ENCODE data around the gene PTPN2.

Gene PTPN2

DNA sequence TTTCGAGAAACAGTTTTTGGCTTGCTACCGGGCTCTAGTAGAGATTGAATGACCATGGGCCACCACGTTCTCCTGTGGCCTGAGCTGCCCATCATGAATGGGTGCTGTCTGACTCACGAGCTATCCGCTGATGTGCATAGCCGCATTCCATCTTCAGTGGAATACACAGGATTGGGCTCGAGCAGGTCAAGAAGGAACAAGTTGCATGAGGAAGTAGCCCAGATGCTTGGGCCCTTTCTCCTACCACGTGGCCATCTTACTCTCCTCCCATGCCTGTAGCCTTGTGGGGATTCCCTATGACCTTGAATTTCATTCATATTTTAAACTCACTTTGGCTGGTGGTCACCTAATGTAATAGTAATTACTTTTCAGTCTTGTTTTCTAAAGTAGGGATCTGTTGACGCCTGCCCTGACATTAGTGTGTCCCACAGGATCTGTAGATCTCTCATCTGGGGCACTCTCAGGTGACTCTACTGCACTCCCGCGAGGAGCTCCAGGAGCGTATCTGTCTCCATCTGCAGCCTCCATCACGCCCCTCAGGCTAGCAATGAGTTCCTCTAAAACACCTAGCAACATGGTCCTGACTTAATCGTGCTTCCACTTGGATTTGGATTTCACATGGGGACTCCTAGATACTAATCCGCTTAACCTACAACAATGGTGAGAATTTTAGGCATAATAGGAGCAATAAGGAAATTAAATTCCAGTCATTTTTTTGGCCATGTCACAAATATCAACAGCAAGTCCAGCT is 113.4 kb downstream of the PTPN2 start:
- H2BK15ac ChIP-seq (ENCODE audit: low read length): no peak overlapping the region
- H4K8ac ChIP-seq (ENCODE audit: low read depth, low read length): no peak overlapping the region
- WGBS, 2 donors (ENCODE audit: extremely low coverage in 2 of 2, insufficient read length in 2 of 2, insufficient replicate concordance in 1 of 2): no CpG with 5 or more reads among the region's 15 CpGs
- peaks cover 0 to 3% of the 10 kb centered on the region in 2 donors for H3K9me3 ChIP-seq (replicated peaks in 1 of 2; ENCODE audit: control insufficient read depth in 2 of 2, insufficient read depth in 1 of 2, low read depth in 1 of 2, low read length in 2 of 2)
- H3K23ac ChIP-seq (ENCODE audit: low read depth, low read length, poor library complexity): no peak overlapping the region
- peaks cover 0 to 3% of the 10 kb centered on the region in 2 donors for H3K4me1 ChIP-seq (ENCODE audit: control insufficient read depth in 2 of 2, insufficient read depth in 1 of 2, low read depth in 1 of 2, low read length in 2 of 2)
- no peak overlapping the region for H3K18ac ChIP-seq (ENCODE audit: low read length)
- H2BK5ac ChIP-seq (ENCODE audit: low read length): no peak overlapping the region
- H2AK5ac ChIP-seq (ENCODE audit: low read depth, low read length): no peak overlapping the region
- H3K4me2 ChIP-seq (ENCODE audit: insufficient read depth, low read length, poor library complexity, severe bottlenecking): no peak overlapping the region
- no peaks in the 10 kb centered on the region for H3K79me1 ChIP-seq (ENCODE audit: low read depth, low read length)
- DNase-seq (ENCODE audit: low spot score): no peak
- H3K14ac ChIP-seq (ENCODE audit: low read length): no peak overlapping the region
- no peaks in the 10 kb centered on the region for H3K36me3 ChIP-seq (replicated peaks in 1 of 2; ENCODE audit: control insufficient read depth in 2 of 2, insufficient read depth in 2 of 2, low read length in 2 of 2)
- no peak overlapping the region for H3K4me3 ChIP-seq (ENCODE audit: low read length in 2 of 2)
- no peak overlapping the region for H2BK120ac ChIP-seq (ENCODE audit: low read depth, low read length)
- no peak overlapping the region for H2BK12ac ChIP-seq (ENCODE audit: low read length)
- no peaks in the 10 kb centered on the region for H3K27me3 ChIP-seq (ENCODE audit: control insufficient read depth in 3 of 3, insufficient read depth in 3 of 3, low read depth in 1 of 3, low read length in 3 of 3)
- no peak overlapping the region for H2AFZ ChIP-seq (ENCODE audit: low read length)
- no peak overlapping the region for H3K27ac ChIP-seq (replicated peaks; ENCODE audit: low read length)
- H3K9ac ChIP-seq (ENCODE audit: low read depth, low read length, poor library complexity): no peak overlapping the region
- no peak overlapping the region for H3K4ac ChIP-seq (ENCODE audit: low read length)
- H4K91ac ChIP-seq (ENCODE audit: low read depth, low read length, poor library complexity): no peak overlapping the region

DNA sequence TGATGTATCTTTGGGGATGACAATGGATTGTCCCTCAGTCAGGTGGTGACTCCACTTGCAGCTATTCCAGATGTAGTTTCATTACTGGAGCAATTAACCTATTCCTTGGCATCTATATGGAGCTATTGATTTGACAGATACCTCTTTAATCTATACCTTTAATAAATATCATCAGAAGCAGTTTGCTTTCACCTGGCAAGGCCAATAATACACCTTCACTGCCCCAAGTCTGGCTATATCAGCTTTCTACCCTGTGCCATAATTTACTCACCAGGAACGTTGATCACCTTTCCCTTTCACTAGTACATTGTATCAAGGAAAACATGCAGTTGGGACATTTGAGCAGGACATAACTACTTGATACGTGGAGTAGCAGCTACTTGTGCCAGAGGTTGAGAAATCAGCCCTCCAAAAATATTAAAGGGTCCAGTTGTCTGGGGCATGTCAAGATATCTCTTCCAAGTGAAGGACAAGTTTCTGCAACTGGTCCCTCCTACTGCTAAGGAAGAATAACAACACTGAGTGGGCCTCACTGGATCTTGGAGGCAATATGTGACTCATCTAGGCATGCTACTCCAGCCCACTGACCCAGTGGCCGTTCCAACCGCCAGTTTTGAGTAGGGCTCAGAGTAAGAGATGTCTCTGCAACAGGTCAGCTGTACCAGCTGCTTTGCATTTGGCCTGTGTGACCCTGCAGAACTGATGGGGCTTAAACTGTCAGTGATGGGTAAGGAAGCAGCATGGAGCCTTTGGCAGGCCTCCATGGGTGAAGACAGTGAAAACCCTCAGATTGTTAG is 114.2 kb downstream of the PTPN2 start:
- peaks cover 0 to 3% of the 10 kb centered on the region in 2 donors for H3K4me1 ChIP-seq (ENCODE audit: control insufficient read depth in 2 of 2, insufficient read depth in 1 of 2, low read depth in 1 of 2, low read length in 2 of 2)
- H3K27ac ChIP-seq (replicated peaks; ENCODE audit: low read length): no peak overlapping the region
- DNase-seq (ENCODE audit: low spot score): no peak
- no peak overlapping the region for H3K4ac ChIP-seq (ENCODE audit: low read length)
- H4K91ac ChIP-seq (ENCODE audit: low read depth, low read length, poor library complexity): no peak overlapping the region
- no peaks in the 10 kb centered on the region for H3K27me3 ChIP-seq (ENCODE audit: control insufficient read depth in 3 of 3, insufficient read depth in 3 of 3, low read depth in 1 of 3, low read length in 3 of 3)
- H3K79me1 ChIP-seq (ENCODE audit: low read depth, low read length): no peaks in the 10 kb centered on the region
- H3K9ac ChIP-seq (ENCODE audit: low read depth, low read length, poor library complexity): no peak overlapping the region
- H2BK5ac ChIP-seq (ENCODE audit: low read length): no peak overlapping the region
- no peak overlapping the region for H3K14ac ChIP-seq (ENCODE audit: low read length)
- H2BK12ac ChIP-seq (ENCODE audit: low read length): no peak overlapping the region
- no peak overlapping the region for H2BK120ac ChIP-seq (ENCODE audit: low read depth, low read length)
- H3K23ac ChIP-seq (ENCODE audit: low read depth, low read length, poor library complexity): no peak overlapping the region
- H2AFZ ChIP-seq (ENCODE audit: low read length): no peak overlapping the region
- no peak overlapping the region for H2BK15ac ChIP-seq (ENCODE audit: low read length)
- no CpG with 5 or more reads among the region's 4 CpGs for WGBS, 2 donors (ENCODE audit: extremely low coverage in 2 of 2, insufficient read length in 2 of 2, insufficient replicate concordance in 1 of 2)
- no peak overlapping the region for H3K18ac ChIP-seq (ENCODE audit: low read length)
- H3K4me3 ChIP-seq (ENCODE audit: low read length in 2 of 2): no peak overlapping the region
- no peak overlapping the region for H4K8ac ChIP-seq (ENCODE audit: low read depth, low read length)
- no peak overlapping the region for H3K4me2 ChIP-seq (ENCODE audit: insufficient read depth, low read length, poor library complexity, severe bottlenecking)
- no peaks in the 10 kb centered on the region for H3K9me3 ChIP-seq (replicated peaks in 1 of 2; ENCODE audit: control insufficient read depth in 2 of 2, insufficient read depth in 1 of 2, low read depth in 1 of 2, low read length in 2 of 2)
- H2AK5ac ChIP-seq (ENCODE audit: low read depth, low read length): no peak overlapping the region
- H3K36me3 ChIP-seq (replicated peaks in 1 of 2; ENCODE audit: control insufficient read depth in 2 of 2, insufficient read depth in 2 of 2, low read length in 2 of 2): no peaks in the 10 kb centered on the region

DNA sequence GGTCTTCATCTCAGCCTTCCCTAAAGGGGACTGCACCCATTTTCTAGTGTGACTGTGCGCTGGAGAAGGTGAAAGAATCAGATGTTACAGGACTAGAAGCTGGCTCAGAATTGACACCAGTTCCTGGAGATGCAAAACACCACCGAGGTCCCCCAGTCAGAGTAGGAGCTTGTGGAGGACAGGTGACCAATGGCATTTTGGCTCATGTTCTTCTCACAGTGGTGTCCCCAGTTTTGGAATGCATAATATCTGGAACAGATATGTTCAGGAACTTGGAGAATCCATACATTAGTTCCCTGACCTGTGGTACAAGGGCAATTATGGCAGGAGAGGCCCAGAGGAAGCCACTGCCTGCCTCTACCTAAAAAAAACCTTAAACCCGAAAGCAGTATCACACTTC is 114.9 kb downstream of the PTPN2 start:
- Histone ChIP-seq H4K91ac (ENCODE audit: low read depth, low read length, poor library complexity) (no peak overlapping the region), H3K36me3 (replicated peaks in 1 of 2; ENCODE audit: control insufficient read depth in 2 of 2, insufficient read depth in 2 of 2, low read length in 2 of 2) (no peaks in the 10 kb centered on the region), H3K23ac (ENCODE audit: low read depth, low read length, poor library complexity) (no peak overlapping the region), H4K8ac (ENCODE audit: low read depth, low read length) (no peak overlapping the region), H2AK5ac (ENCODE audit: low read depth, low read length) (no peak overlapping the region), H3K4me1 (ENCODE audit: control insufficient read depth in 2 of 2, insufficient read depth in 1 of 2, low read depth in 1 of 2, low read length in 2 of 2) (peaks cover 0 to 3% of the 10 kb centered on the region in 2 donors), H2BK15ac (ENCODE audit: low read length) (no peak overlapping the region), H2BK5ac (ENCODE audit: low read length) (no peak overlapping the region), H2AFZ (ENCODE audit: low read length) (no peak overlapping the region), H3K4ac (ENCODE audit: low read length) (no peak overlapping the region), H2BK12ac (ENCODE audit: low read length) (no peak overlapping the region), H3K9ac (ENCODE audit: low read depth, low read length, poor library complexity) (no peak overlapping the region), H3K9me3 (replicated peaks in 1 of 2; ENCODE audit: control insufficient read depth in 2 of 2, insufficient read depth in 1 of 2, low read depth in 1 of 2, low read length in 2 of 2) (no peaks in the 10 kb centered on the region), H3K18ac (ENCODE audit: low read length) (no peak overlapping the region), H3K4me3 (ENCODE audit: low read length in 2 of 2) (no peak overlapping the region), H2BK120ac (ENCODE audit: low read depth, low read length) (no peak overlapping the region), H3K4me2 (ENCODE audit: insufficient read depth, low read length, poor library complexity, severe bottlenecking) (no peak overlapping the region), H3K14ac (ENCODE audit: low read length) (no peak overlapping the region), H3K27ac (replicated peaks; ENCODE audit: low read length) (no peak overlapping the region), H3K27me3 (ENCODE audit: control insufficient read depth in 3 of 3, insufficient read depth in 3 of 3, low read depth in 1 of 3, low read length in 3 of 3) (no peaks in the 10 kb centered on the region), H3K79me1 (ENCODE audit: low read depth, low read length) (no peaks in the 10 kb centered on the region)
- no CpG with 5 or more reads among the region's 3 CpGs for WGBS, 2 donors (ENCODE audit: extremely low coverage in 2 of 2, insufficient read length in 2 of 2, insufficient replicate concordance in 1 of 2)
- no peak for DNase-seq (ENCODE audit: low spot score)

DNA sequence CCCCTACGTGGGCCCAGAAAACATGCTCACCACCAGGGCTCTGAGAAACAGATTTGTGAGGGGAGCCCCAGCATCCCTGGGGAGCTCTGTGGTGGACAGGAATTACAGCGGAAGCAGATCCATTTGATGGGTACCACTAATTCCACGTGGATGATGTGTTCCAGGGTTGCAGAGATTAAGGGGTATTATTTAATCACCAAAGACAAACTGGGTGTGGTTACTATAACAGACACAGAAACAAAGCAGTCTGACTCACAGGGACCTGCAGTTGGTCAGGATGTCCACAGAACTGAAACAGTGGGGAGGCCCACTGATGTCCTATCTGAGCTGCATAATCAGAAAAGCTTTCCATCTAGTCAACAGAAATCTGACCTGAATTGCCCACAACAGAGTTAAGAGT is 115.4 kb downstream of the PTPN2 start:
- Histone ChIP-seq H3K4ac (ENCODE audit: low read length) (no peak overlapping the region), H3K79me1 (ENCODE audit: low read depth, low read length) (no peaks in the 10 kb centered on the region), H3K4me1 (ENCODE audit: control insufficient read depth in 2 of 2, insufficient read depth in 1 of 2, low read depth in 1 of 2, low read length in 2 of 2) (peaks cover 0 to 3% of the 10 kb centered on the region in 2 donors), H3K18ac (ENCODE audit: low read length) (no peak overlapping the region), H3K27me3 (ENCODE audit: control insufficient read depth in 3 of 3, insufficient read depth in 3 of 3, low read depth in 1 of 3, low read length in 3 of 3) (no peaks in the 10 kb centered on the region), H2BK12ac (ENCODE audit: low read length) (no peak overlapping the region), H3K14ac (ENCODE audit: low read length) (no peak overlapping the region), H2AFZ (ENCODE audit: low read length) (no peak overlapping the region), H3K27ac (replicated peaks; ENCODE audit: low read length) (no peak overlapping the region), H3K4me3 (ENCODE audit: low read length in 2 of 2) (no peak overlapping the region), H2BK15ac (ENCODE audit: low read length) (no peak overlapping the region), H2AK5ac (ENCODE audit: low read depth, low read length) (no peak overlapping the region), H4K8ac (ENCODE audit: low read depth, low read length) (no peak overlapping the region), H3K36me3 (replicated peaks in 1 of 2; ENCODE audit: control insufficient read depth in 2 of 2, insufficient read depth in 2 of 2, low read length in 2 of 2) (no peaks in the 10 kb centered on the region), H4K91ac (ENCODE audit: low read depth, low read length, poor library complexity) (no peak overlapping the region), H3K9me3 (replicated peaks in 1 of 2; ENCODE audit: control insufficient read depth in 2 of 2, insufficient read depth in 1 of 2, low read depth in 1 of 2, low read length in 2 of 2) (no peaks in the 10 kb centered on the region), H3K23ac (ENCODE audit: low read depth, low read length, poor library complexity) (no peak overlapping the region), H2BK120ac (ENCODE audit: low read depth, low read length) (no peak overlapping the region), H2BK5ac (ENCODE audit: low read length) (no peak overlapping the region), H3K4me2 (ENCODE audit: insufficient read depth, low read length, poor library complexity, severe bottlenecking) (no peak overlapping the region), H3K9ac (ENCODE audit: low read depth, low read length, poor library complexity) (no peak overlapping the region)
- WGBS, 2 donors (ENCODE audit: extremely low coverage in 2 of 2, insufficient read length in 2 of 2, insufficient replicate concordance in 1 of 2): no CpG with 5 or more reads among the region's 3 CpGs
- no peak for DNase-seq (ENCODE audit: low spot score)
